ENCODE results near the gene LENG8. TPM values are rescaled to one million over a fixed set of nuclear protein-coding genes. Genes with fewer than 3 reads are reported as not detected.

Gene LENG8
- total and polyA plus RNA-seq, 2 of the 13 experiments (the other 11 are each of a cell fraction or from before 2014, with no cell fraction given), result 14.3 to 41.9 TPM

DNA sequence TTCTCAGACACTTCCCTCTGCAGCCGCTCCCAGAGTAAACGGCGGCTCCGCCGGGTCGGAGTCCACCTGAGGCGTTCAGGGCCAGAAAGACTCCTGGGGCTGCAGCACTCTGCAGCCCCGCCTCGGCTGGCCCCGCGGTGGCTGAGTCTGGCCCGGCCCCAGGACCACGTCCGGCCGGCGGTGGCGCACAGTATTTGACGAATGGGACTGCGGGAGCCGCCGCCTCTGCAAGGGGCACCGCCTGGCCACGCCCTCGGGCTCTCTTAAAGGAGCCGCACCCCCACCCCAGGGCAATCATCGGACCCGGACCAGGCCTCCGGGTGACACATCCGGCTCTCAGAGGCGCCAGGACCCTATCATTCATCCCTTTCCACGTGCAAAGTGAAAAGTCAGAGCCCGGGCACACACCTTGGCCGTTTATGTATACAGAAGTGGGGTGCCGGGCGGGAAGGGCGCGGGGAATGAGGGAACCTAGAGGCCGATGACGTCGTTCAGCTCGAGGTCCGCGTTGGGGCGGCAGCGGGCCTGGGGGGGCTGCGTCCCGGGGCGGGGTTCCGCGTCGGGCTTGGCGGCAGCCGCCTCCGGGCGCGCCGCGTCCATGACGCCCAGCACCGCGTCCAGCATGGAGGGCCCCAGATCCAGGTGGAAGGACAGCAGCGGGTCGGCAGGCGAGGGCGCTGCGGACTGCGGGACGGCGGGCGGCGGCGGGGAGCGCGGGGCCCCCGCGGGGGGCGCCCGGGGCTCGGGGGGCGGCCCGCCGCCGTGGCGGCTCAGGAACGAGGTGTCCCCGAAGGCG is 15.8 kb downstream of the LENG8 start (continued):
- TF ChIP-seq ZBED4 (CRISPR knock-in tag; IDR thresholded peaks at IDR 0.05; ENCODE audit: borderline replicate concordance) (peak; percentile 32; the same call in 1 of the 2 replicates), ZBTB8A (CRISPR knock-in tag; IDR thresholded peaks at IDR 0.05; ENCODE audit: borderline replicate concordance, low read depth) (no peak), RXRB (CRISPR knock-in tag; IDR thresholded peaks at IDR 0.05; ENCODE audit: borderline replicate concordance) (no peak; the same call in 1 of the 2 replicates), TAF15 (IDR thresholded peaks at IDR 0.05; ENCODE audit: low read depth, low read length, poor library complexity, severe bottlenecking) (peak; percentile 78), ZNF7 (CRISPR knock-in tag; IDR thresholded peaks at IDR 0.05) (no peak), ZNF24 (IDR thresholded peaks at IDR 0.05) (no peak), HNF1B (CRISPR knock-in tag; IDR thresholded peaks at IDR 0.05) (peak; percentile 50; the same call in 1 of the 2 replicates), EP300 (IDR thresholded peaks at IDR 0.05; ENCODE audit: low read depth in 2 of 2, low read length in 2 of 2) (no peak), EP300 (CRISPR knock-in tag; IDR thresholded peaks at IDR 0.05; ENCODE audit: borderline replicate concordance) (no peak), GABPB1 (CRISPR knock-in tag; IDR thresholded peaks at IDR 0.05) (peak; percentile 83), ZMYM4 (CRISPR knock-in tag; IDR thresholded peaks at IDR 0.05) (peak; percentile 53; the same call in 1 of the 2 replicates), ZNF605 (CRISPR knock-in tag; IDR thresholded peaks at IDR 0.05) (peak; percentile 80), PAWR (CRISPR knock-in tag; IDR thresholded peaks at IDR 0.05; ENCODE audit: borderline replicate concordance) (0 out of 2 replicates have a peak, but pooled peaks have one; percentile 40), SP140L (CRISPR knock-in tag; IDR thresholded peaks at IDR 0.05; ENCODE audit: borderline replicate concordance) (no peak)
- TF ChIP-seq, protein P1, sequence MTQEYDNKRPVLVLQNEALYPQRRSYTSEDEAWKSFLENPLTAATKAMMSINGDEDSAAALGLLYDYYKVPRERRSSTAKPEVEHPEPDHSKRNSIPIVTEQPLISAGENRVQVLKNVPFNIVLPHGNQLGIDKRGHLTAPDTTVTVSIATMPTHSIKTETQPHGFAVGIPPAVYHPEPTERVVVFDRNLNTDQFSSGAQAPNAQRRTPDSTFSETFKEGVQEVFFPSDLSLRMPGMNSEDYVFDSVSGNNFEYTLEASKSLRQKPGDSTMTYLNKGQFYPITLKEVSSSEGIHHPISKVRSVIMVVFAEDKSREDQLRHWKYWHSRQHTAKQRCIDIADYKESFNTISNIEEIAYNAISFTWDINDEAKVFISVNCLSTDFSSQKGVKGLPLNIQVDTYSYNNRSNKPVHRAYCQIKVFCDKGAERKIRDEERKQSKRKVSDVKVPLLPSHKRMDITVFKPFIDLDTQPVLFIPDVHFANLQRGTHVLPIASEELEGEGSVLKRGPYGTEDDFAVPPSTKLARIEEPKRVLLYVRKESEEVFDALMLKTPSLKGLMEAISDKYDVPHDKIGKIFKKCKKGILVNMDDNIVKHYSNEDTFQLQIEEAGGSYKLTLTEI (CRISPR knock-in tag; conservative IDR thresholded peaks at IDR 0.05), result no peak
- TF ChIP-seq, protein P2, sequence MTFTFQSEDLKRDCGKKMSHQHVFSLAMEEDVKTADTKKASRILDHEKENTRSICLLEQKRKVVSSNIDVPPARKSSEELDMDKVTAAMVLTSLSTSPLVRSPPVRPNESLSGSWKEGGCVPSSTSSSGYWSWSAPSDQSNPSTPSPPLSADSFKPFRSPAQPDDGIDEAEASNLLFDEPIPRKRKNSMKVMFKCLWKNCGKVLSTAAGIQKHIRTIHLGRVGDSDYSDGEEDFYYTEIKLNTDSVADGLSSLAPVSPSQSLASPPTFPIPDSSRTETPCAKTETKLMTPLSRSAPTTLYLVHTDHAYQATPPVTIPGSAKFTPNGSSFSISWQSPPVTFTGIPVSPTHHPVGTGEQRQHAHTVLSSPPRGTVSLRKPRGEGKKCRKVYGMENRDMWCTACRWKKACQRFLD (CRISPR knock-in tag; IDR thresholded peaks at IDR 0.05; ENCODE audit: borderline replicate concordance), result no peak
- TF ChIP-seq, protein P3, sequence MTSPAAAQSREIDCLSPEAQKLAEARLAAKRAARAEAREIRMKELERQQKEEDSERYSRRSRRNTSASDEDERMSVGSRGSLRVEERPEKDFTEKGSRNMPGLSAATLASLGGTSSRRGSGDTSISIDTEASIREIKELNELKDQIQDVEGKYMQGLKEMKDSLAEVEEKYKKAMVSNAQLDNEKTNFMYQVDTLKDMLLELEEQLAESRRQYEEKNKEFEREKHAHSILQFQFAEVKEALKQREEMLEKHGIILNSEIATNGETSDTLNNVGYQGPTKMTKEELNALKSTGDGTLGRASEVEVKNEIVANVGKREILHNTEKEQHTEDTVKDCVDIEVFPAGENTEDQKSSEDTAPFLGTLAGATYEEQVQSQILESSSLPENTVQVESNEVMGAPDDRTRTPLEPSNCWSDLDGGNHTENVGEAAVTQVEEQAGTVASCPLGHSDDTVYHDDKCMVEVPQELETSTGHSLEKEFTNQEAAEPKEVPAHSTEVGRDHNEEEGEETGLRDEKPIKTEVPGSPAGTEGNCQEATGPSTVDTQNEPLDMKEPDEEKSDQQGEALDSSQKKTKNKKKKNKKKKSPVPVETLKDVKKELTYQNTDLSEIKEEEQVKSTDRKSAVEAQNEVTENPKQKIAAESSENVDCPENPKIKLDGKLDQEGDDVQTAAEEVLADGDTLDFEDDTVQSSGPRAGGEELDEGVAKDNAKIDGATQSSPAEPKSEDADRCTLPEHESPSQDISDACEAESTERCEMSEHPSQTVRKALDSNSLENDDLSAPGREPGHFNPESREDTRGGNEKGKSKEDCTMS (CRISPR knock-in tag; conservative IDR thresholded peaks at IDR 0.05), result no peak

All from HepG2 (cell line).